Stimulated activated CD4-positive, alpha-beta T cell treated with anti-CD3 and anti-CD28 coated beads, Interleukin-4, amount 100 ng/mL, for 4 hours (primary cell): ENCODE measurements around the gene MPC1.
"Not testable (repeated sequence)": the region's sequence is repeated elsewhere in the genome, so short reads cannot be mapped to it uniquely, and the experiment has no call there.

Source experiments
- DNase-seq, 2 experiments: peaks; one replicate each; pipeline ENCODE4 v3.0.0-alpha.2; 2020

Gene MPC1

GRCh38 chr6:166379103-166379586 is 3.6 kb downstream of the MPC1 start:
- DNase-seq = no peak

GRCh38 chr6:166377721-166378120 is 5.0 kb downstream of the MPC1 start:
- no peak for DNase-seq

DNA sequence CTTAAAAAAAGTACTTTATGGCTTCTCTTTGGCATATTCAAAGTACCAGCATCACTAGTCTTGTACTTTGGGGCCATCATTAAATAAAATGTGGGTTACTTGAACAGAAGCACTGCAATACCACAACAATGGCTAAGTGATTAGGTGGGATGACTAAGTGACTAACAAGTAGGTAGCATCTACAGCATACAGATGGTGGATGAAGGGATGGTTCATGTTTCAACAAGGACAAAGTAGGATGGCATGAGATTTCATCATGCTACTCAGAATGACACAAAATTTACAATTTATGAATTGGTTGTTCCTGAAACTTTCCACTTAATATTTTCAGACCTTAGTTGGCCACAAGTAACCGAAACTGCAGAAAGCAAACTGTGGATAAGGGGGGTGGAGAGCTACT is 7.7 kb downstream of the MPC1 start:
- no peak for DNase-seq

GRCh38 chr6:166370489-166370888 is 12.3 kb downstream of the MPC1 start:
- no peak for DNase-seq

- DNase-seq = no peak
Observed at GRCh38 chr6:166369782-166370181, 13.0 kb downstream of the MPC1 start.

- DNase-seq = no peak
Observed at GRCh38 chr6:166366921-166367320, 15.8 kb downstream of the MPC1 start.

DNA sequence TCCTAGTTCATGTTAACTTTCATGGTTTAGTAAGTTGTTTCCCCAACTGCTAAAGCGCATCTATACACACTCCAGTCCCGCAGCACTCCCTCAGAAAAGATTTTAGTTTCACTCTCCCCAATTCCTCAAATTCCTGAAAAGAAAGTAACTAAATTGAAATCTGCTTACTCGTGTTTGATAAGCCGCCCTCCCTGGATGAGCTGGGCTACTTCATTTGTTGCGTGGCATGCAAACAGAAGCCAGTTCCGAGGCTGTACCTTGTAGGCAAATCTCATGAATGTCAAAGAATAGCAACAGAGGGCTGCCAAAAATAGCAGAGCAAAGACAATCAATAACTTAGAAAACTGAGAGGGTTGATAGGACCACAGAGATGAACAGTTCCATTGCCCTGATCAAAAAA is 16.9 kb downstream of the MPC1 start:
- no peak for DNase-seq

DNA sequence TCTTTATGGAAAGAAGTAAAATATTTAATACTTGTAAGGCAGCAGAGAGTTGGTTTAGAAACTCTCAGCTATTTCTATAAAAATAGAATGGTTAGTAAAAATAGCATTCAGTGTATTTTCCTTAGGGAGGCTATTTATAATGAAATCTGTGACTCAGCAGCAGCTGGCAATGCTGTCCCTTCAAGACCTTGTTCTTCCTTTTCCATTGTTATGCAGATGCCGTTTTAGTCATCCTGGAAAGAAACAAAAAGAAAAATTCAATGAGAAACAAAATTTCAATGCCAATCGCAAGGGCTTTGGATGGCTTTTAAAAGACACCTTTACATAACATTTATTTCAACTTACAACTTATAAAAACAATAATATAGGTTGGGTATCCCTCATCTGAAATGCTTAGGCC is 17.5 kb downstream of the MPC1 start:
- DNase-seq = no peak

DNA sequence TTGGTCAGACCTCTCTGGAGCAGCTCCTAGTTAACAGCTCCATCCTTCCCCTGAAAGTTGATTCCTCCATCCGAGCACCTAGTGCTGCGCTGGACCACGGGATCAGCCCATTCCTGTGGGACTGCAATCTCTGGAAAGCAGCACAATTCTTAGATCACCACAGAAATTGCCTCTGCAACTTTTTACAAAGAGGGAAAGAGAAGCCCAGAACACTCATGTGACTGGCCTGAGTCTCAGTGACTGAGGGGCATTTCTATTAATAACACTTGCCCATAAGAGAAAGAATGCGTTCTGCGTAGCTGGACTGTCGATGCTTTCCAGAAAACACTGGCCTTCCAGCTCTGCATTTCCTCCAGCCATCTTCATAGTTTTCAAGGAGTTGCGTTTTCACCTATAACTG is 18.3 kb downstream of the MPC1 start:
- no peak for DNase-seq

- not testable (repeated sequence) for DNase-seq
Observed at GRCh38 chr6:166362427-166362826, 20.3 kb downstream of the MPC1 start.

GRCh38 chr6:166361077-166361429 is 21.7 kb downstream of the MPC1 start:
- no peak for DNase-seq

DNA sequence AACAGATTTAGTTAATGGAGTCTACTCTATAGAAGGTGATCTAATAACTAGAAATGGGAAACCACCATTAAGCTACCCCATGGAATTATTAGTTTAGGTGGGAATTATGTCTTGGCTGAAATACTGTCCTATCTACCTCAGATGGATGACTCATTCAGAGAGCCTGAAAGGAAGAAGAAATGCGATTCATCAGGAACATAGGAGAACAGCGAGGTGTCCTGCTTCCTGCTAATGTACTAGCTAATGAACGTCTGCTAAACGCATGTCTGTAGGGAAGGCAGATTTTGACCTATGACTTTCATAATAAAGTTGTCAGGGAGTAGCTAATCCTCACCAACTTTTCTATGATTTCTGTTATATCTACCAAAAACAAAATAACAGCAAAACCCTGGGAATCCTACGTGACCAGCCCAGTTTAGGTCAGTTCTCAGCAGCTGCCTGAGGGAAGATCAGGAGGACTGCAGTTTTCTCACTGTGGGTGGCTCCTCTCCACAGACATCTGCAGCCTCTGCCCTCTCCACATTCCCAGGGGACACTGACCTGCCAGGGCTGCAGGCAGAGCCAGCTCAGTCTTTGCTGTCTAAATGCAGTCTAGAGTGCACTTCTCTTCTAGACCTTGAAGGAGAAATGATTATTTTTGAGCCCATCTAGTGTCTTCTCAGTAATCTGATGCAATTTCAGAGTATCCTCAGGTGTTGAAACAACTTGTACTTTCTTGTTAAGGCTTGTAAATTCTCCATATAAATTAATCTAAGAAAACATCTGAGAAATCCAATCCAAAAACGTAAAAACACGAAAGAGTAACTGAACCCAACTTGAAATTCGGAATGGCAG is 22.3 kb downstream of the MPC1 start:
- DNase-seq = no peak

- no peak for DNase-seq
Observed at GRCh38 chr6:166355552-166355951, 27.2 kb downstream of the MPC1 start.

DNA sequence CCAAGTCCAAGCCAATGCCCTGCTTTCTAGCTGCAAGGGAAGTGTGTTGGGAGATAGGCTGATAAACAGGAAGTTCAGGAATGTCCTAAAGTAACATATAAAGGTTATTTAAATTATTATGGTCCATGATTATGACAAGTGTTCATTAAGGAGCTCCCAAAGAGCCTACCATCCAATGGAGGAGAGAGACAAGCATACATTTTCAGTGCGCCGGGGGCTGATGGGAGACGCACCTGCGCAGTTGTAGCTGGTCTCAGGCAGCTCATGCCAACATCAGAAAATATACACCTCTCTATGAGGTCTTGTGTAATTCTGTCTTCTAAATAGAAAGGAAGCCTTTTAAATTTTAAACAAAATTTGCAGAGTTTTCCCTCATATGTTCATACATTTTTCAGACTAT is 27.8 kb downstream of the MPC1 start:
- DNase-seq = no peak

- no peak for DNase-seq
Observed at GRCh38 chr6:166354143-166354542, 28.6 kb downstream of the MPC1 start.

GRCh38 chr6:166353507-166353906 is 29.2 kb downstream of the MPC1 start:
- DNase-seq = no peak

- DNase-seq = no peak
Observed at GRCh38 chr6:166352923-166353322, 29.8 kb downstream of the MPC1 start.

DNA sequence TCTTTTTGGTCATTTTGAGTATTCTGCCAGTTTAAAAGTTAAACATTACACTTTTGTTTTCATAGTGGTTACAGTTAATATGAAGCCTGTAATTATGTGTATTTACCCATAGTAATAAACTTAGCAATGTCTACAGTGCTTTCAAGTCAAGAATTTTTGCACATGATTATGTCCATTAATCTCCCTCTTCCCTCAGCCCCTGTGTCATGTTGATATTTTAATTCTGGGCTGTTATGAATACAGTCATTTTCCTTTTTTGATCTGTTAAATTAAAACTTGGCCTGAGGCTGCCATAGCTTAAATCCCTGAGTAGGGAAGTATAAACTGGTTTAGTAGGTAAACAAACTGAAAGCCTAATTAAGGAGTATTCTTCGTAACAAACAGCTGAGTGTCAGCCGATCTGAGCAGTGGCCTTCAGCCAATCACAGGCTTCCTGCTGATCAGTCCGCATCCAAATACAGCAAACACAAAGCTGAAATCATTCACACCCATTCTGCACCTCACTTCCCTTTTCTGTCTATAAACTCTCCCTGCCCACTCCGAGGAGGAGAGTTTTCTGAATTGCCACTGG is 30.9 kb downstream of the MPC1 start:
- DNase-seq = no peak

DNA sequence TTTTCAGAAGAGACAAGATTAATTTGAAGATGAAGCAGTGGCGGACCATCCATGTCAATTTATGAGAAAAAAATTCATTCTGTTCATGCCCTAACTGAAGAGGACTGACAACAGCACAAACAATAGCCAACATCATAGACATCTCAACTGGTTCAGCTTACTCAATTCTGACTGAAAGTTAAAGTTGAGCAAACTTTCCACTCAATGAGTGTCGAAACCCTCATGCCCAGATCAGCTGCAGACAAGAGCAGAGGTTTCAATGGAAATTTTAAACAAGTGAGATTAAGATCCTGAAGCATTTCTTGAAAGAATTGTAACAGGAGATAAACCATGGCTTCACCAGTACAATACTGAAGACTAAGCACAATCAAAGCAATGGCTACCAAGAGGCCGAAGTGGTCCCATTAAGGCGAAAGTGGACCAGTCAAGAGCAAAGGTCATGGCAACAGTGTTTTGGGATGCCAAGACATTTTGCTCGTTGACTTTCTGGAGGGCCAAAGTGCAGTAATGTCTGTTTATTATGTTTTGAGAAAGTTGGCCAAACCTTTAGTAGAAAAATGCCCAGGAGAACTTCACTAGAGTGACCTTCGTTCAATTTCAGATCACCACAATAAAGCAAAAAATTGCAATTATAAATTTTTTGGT is 34.3 kb downstream of the MPC1 start:
- no peak for DNase-seq

DNA sequence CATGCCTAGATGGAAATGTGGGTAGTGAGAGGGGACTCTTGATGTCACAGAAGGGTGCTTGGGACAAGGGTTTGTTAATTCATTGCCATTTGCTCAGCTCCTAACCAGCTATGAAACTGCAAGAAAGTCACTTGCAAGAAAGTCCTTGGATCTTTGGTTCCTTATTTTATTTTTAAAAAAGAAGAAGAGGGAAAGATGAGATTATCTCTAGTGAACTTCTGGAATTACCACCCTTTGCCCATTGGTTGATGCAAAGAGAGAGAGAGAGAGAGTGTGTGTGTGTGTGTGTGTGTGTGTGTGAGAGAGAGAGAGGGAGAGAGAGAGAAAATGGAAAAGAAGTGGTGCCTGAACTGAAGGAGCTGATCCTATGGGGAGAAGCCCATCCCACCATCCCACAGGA is 35.8 kb downstream of the MPC1 start:
- DNase-seq = no peak

- no peak for DNase-seq
Observed at GRCh38 chr6:166346449-166346848, 36.3 kb downstream of the MPC1 start.

- not testable (repeated sequence) for DNase-seq
Observed at GRCh38 chr6:166345672-166346071, 37.1 kb downstream of the MPC1 start.

GRCh38 chr6:166344921-166345320 is 37.8 kb downstream of the MPC1 start:
- DNase-seq = not testable (repeated sequence)

GRCh38 chr6:166344240-166344639 is 38.5 kb downstream of the MPC1 start:
- DNase-seq = no peak
